NCI-H2227 (cell line): ENCODE measurements around the gene CCDC184.
"Not testable (repeated sequence)": the region's sequence is repeated elsewhere in the genome, so short reads cannot be mapped to it uniquely, and the experiment has no call there.

ENCODE experiments used
- DNase-seq: peaks from one replicate; lab custom pipeline; 2025; ENCODE audit not compliant: unreplicated experiment; lab: John Stamatoyannopoulos, UW

Gene CCDC184

GRCh38 chr12:48201516-48201915, 18.1 kb downstream of the CCDC184 start:
- DNase-seq, result no peak

GRCh38 chr12:48202766-48203165, 19.3 kb downstream of the CCDC184 start:
- no peak for DNase-seq

- DNase-seq, result no peak
These were observed 19.7 kb downstream of the CCDC184 start, which contains the start of gene OR10AD1 for GRCh38 chr12:48203192-48203591. Gene OR10AD1, minus strand, starts transcription at chr12:48203292. Its CDS starts 0 bp downstream, at chr12:48203292.

GRCh38 chr12:48209495-48209894, 26.1 kb downstream of the CCDC184 start:
- not testable (repeated sequence) for DNase-seq

- no peak for DNase-seq
These were observed 33.3 kb downstream of the CCDC184 start for GRCh38 chr12:48216785-48217184.

- no peak for DNase-seq
These were observed 36.2 kb downstream of the CCDC184 start for GRCh38 chr12:48219631-48220030.

GRCh38 chr12:48220701-48221100, 37.3 kb downstream of the CCDC184 start:
- no peak for DNase-seq

- no peak for DNase-seq
These were observed 38.2 kb downstream of the CCDC184 start for GRCh38 chr12:48221645-48222044.

GRCh38 chr12:48224533-48224932, 41.1 kb downstream of the CCDC184 start:
- not testable (repeated sequence) for DNase-seq

GRCh38 chr12:48231169-48231958, 47.9 kb downstream of the CCDC184 start:
- DNase-seq, result not testable (repeated sequence)
